Neural cell (in vitro differentiated cells): ENCODE results near the gene ARHGAP25. TPM values are rescaled to one million over a fixed set of nuclear protein-coding genes. Genes with fewer than 3 reads are reported as not detected.

Experiments used
- H2AFZ ChIP-seq: fragments of 200-600, 300-800 bp; sonication (generic), shearing (Covaris generic); 2 replicates; pipeline ENCODE4 v1.6.0; 2014; ENCODE audit warnings: low read depth, mild to moderate bottlenecking, antibody characterized with exemption, low read length, moderate library complexity
- H3F3A ChIP-seq: fragments of 200-600 bp; shearing (Covaris generic); 2 replicates; pipeline ENCODE4 v1.6.1; 2016; ENCODE audit warnings: mild to moderate bottlenecking, moderate library complexity, mixed read lengths, antibody characterized with exemption, low read length; ENCODE audit not compliant: insufficient read depth, poor library complexity, severe bottlenecking
- H3K27ac ChIP-seq: fragments of 200-600, 300-800 bp; sonication (generic), shearing (Covaris generic); 2 replicates; pipeline ENCODE4 v1.5.1; 2014; ENCODE audit warnings: mild to moderate bottlenecking, low read length, moderate library complexity
- H3K27me3 ChIP-seq: fragments of 300-800, 200-600 bp; sonication (generic), shearing (Covaris generic); 2 replicates; pipeline ENCODE4 v1.6.0; 2014; ENCODE audit warnings: mild to moderate bottlenecking, low read depth, low read length, moderate library complexity; ENCODE audit not compliant: insufficient read depth
- H3K36me3 ChIP-seq: fragments of 300-800, 200-600 bp; sonication (generic), shearing (Covaris generic); 2 replicates; pipeline ENCODE4 v1.5.1; 2014; ENCODE audit warnings: mild to moderate bottlenecking, antibody characterized with exemption, low read length, moderate library complexity; ENCODE audit not compliant: insufficient read depth
- H3K4me2 ChIP-seq: fragments of 300-800, 200-600 bp; sonication (generic), shearing (Covaris generic); 2 replicates; pipeline ENCODE4 v1.6.0; 2014; ENCODE audit warnings: mild to moderate bottlenecking, low read length
- H3K4me3 ChIP-seq: fragments of 300-800, 200-600 bp; sonication (generic), shearing (Covaris generic); 2 replicates; pipeline ENCODE4 v1.5.1; 2014; ENCODE audit warnings: mild to moderate bottlenecking, low read length, moderate library complexity
- H3K79me2 ChIP-seq: fragments of 200-600 bp; shearing (Covaris generic); replicated peaks from 2 replicates; pipeline ENCODE4 v1.6.0; 2014; ENCODE audit warnings: mild to moderate bottlenecking, low read length, moderate library complexity; ENCODE audit not compliant: insufficient read depth
- H3K9ac ChIP-seq: fragments of 300-800, 200-600 bp; sonication (generic), shearing (Covaris generic); 2 replicates; pipeline ENCODE4 v1.6.1; 2016; ENCODE audit warnings: mild to moderate bottlenecking, low read length, mixed read lengths
- H3K9me2 ChIP-seq: fragments of 200-600 bp; shearing (Covaris generic); 2 replicates; pipeline ENCODE4 v1.6.1; 2016; ENCODE audit warnings: mild to moderate bottlenecking, low read length, mixed read lengths; ENCODE audit not compliant: insufficient read depth
- H3K9me3 ChIP-seq: fragments of 200-600, 300-800 bp; sonication (generic), shearing (Covaris generic); 2 replicates; pipeline ENCODE4 v1.6.1; 2016; ENCODE audit warnings: mild to moderate bottlenecking, mixed run types, low read length, moderate library complexity, mixed read lengths
- H4K20me1 ChIP-seq: fragments of 200-600 bp; shearing (Covaris generic); 2 replicates; pipeline ENCODE4 v1.6.1; 2016; ENCODE audit warnings: mild to moderate bottlenecking, mixed run types; ENCODE audit not compliant: insufficient read depth
- CTCF ChIP-seq: fragments of 450-650 bp; IDR thresholded peaks from 2 replicates; pipeline ENCODE4 v1.5.1; 2014; ENCODE audit warnings: antibody characterized with exemption, mild to moderate bottlenecking, moderate library complexity; ENCODE audit not compliant: poor library complexity, severe bottlenecking
- EP300 ChIP-seq: fragments of 450-650 bp; conservative IDR thresholded peaks from 2 replicates; pipeline ENCODE4 v1.6.1; 2014; ENCODE audit warnings: antibody characterized with exemption, mild to moderate bottlenecking, moderate library complexity; ENCODE audit not compliant: poor library complexity, severe bottlenecking
- EZH2 ChIP-seq: fragments of 200-600, 300-800 bp; shearing (Covaris generic), sonication (generic); IDR thresholded peaks from 2 replicates; pipeline ENCODE4 v1.6.1; 2014; ENCODE audit warnings: antibody characterized with exemption, low read length, borderline replicate concordance, mild to moderate bottlenecking; ENCODE audit not compliant: insufficient read depth, poor library complexity, severe bottlenecking
- MXI1 ChIP-seq: fragments of 450-650 bp; conservative IDR thresholded peaks from 2 replicates; pipeline ENCODE4 v1.6.1; 2014; ENCODE audit warnings: antibody characterized with exemption, mild to moderate bottlenecking; ENCODE audit not compliant: poor library complexity, severe bottlenecking
- POLR2AphosphoS5 ChIP-seq: IDR thresholded peaks from 2 replicates; pipeline ENCODE4 v1.6.1; 2012
- RAD21 ChIP-seq: fragments of 450-650 bp; conservative IDR thresholded peaks from 2 replicates; pipeline ENCODE4 v1.6.1; 2014; ENCODE audit warnings: antibody characterized with exemption, mild to moderate bottlenecking, moderate library complexity
- REST ChIP-seq: IDR thresholded peaks from 2 replicates; pipeline ENCODE4 v1.6.1; 2012; ENCODE audit warnings: borderline replicate concordance
- SMC3 ChIP-seq: fragments of 450-650 bp; conservative IDR thresholded peaks from 2 replicates; pipeline ENCODE4 v1.6.1; 2014; ENCODE audit warnings: antibody characterized with exemption, mild to moderate bottlenecking, moderate library complexity; ENCODE audit not compliant: poor library complexity
- TAF1 ChIP-seq: IDR thresholded peaks from 2 replicates; pipeline ENCODE4 v1.6.1; 2012; ENCODE audit warnings: low read depth
- polyA plus RNA-seq: library from polyadenylated mRNA; depleted of rRNA; stranded (reverse); fragments of >200 nt; gene quantifications from 2 replicates; pipeline ENCODE4 v1.2.3, GENCODE V29; 2014

The ARHGAP25 gene
- polyA plus RNA-seq, 1 donor from 2014 or later = not detected

GRCh38 chr2:68768461-68768860 is 33.9 kb downstream of the ARHGAP25 start:
- H3K9me2 ChIP-seq = no peaks in the 10 kb centered on the region
- H3K4me2 ChIP-seq = no peak overlapping the region
- no peak overlapping the region for H3K9ac ChIP-seq
- H3K9me3 ChIP-seq = no peaks in the 10 kb centered on the region
- no peak overlapping the region for H3K27ac ChIP-seq
- H2AFZ ChIP-seq = no peak overlapping the region
- H3K27me3 ChIP-seq = no peaks in the 10 kb centered on the region
- H3K36me3 ChIP-seq = no peaks in the 10 kb centered on the region
- no peaks in the 10 kb centered on the region for H3K79me2 ChIP-seq
- TF ChIP-seq SMC3 = no peak
- no peak for TF ChIP-seq RAD21
- TF ChIP-seq TAF1 = no peak
- TF ChIP-seq EZH2 = no peak
- TF ChIP-seq MXI1 = no peak
- TF ChIP-seq REST = no peak
- no peak for TF ChIP-seq EP300
- TF ChIP-seq CTCF = no peak
- TF ChIP-seq POLR2AphosphoS5 = no peak
- H3F3A ChIP-seq = no peaks in the 10 kb centered on the region
- H3K4me3 ChIP-seq = no peak overlapping the region
- no peaks in the 10 kb centered on the region for H4K20me1 ChIP-seq

- H3K27ac ChIP-seq = no peak overlapping the region
- H3F3A ChIP-seq = no peaks in the 10 kb centered on the region
- H3K27me3 ChIP-seq = no peaks in the 10 kb centered on the region
- no peaks in the 10 kb centered on the region for H3K9me3 ChIP-seq
- H3K4me3 ChIP-seq = no peak overlapping the region
- H3K36me3 ChIP-seq = no peaks in the 10 kb centered on the region
- no peak overlapping the region for H3K9ac ChIP-seq
- no peaks in the 10 kb centered on the region for H4K20me1 ChIP-seq
- no peak overlapping the region for H2AFZ ChIP-seq
- H3K79me2 ChIP-seq = no peaks in the 10 kb centered on the region
- TF ChIP-seq MXI1 (no peak), TAF1 (no peak), RAD21 (no peak), POLR2AphosphoS5 (no peak), EZH2 (no peak), EP300 (no peak), REST (no peak)
- no peaks in the 10 kb centered on the region for H3K9me2 ChIP-seq
- H3K4me2 ChIP-seq = no peak overlapping the region
Measured at GRCh38 chr2:68768951-68769350, 34.3 kb downstream of the ARHGAP25 start.
